HepG2 (cell line): ENCODE measurements around the gene NUP155. TPM values are rescaled to one million over a fixed set of nuclear protein-coding genes. Genes with fewer than 3 reads are reported as not detected.

ENCODE experiments used
- AKNA ChIP-seq: sonication (generic); formaldehyde crosslinking; IDR thresholded peaks from 2 replicates; pipeline ENCODE4 v1.4.0; 2020; ENCODE audit warnings: missing genetic modification reagents, borderline replicate concordance
- DMTF1 ChIP-seq: sonication (generic); formaldehyde crosslinking; IDR thresholded peaks from 2 replicates; pipeline ENCODE4 v1.4.0; 2020; ENCODE audit warnings: mild to moderate bottlenecking, missing genetic modification reagents
- HDAC2 ChIP-seq: sonication (generic); formaldehyde crosslinking; IDR thresholded peaks from 2 replicates; pipeline ENCODE4 v1.4.0; 2020; ENCODE audit warnings: missing genetic modification reagents
- KLF13 ChIP-seq: sonication (generic); formaldehyde crosslinking; IDR thresholded peaks from 2 replicates; pipeline ENCODE4 v1.4.0; 2020; ENCODE audit warnings: mild to moderate bottlenecking, missing genetic modification reagents
- MAX ChIP-seq: IDR thresholded peaks from 2 replicates; pipeline ENCODE4 v1.6.1; 2012; ENCODE audit warnings: inconsistent platforms
- NFKBIZ ChIP-seq: IDR thresholded peaks from 2 replicates; pipeline ENCODE4 v1.6.1; 2018; ENCODE audit warnings: missing genetic modification reagents, missing compliant biosample characterization
- ONECUT2 ChIP-seq: sonication (generic); formaldehyde crosslinking; IDR thresholded peaks from 2 replicates; pipeline ENCODE4 v1.4.0; 2020; ENCODE audit warnings: missing genetic modification reagents
- PCBP2 ChIP-seq: fragments of 200-400 bp; formaldehyde crosslinking; optimal IDR thresholded peaks from 2 replicates; pipeline ENCODE3; 2018; ENCODE audit warnings: low read length, low read depth; ENCODE audit not compliant: poor library complexity, severe bottlenecking
- PHF20 ChIP-seq: sonication (generic); formaldehyde crosslinking; IDR thresholded peaks from 2 replicates; pipeline ENCODE4 v1.5.0; 2020; ENCODE audit warnings: mild to moderate bottlenecking, missing genetic modification reagents
- PRMT3 ChIP-seq: sonication (generic); formaldehyde crosslinking; IDR thresholded peaks from 2 replicates; pipeline ENCODE4 v1.8.1; 2022; ENCODE audit warnings: low read depth, mild to moderate bottlenecking, moderate library complexity, missing genetic modification reagents, borderline replicate concordance
- RBM39 ChIP-seq: fragments of 200-400 bp; formaldehyde crosslinking; IDR thresholded peaks from one replicate; pipeline ENCODE4 v1.6.1; 2018; ENCODE audit warnings: antibody characterized with exemption, mild to moderate bottlenecking, low read depth, low read length; ENCODE audit not compliant: poor library complexity, severe bottlenecking
- SUZ12 ChIP-seq: fragments of 150-350 bp; IDR thresholded peaks from 2 replicates; pipeline ENCODE4 v1.6.1; 2014; ENCODE audit warnings: low read depth, low read length
- TAF1 ChIP-seq: sonication (generic); formaldehyde crosslinking; IDR thresholded peaks from 2 replicates; pipeline ENCODE4 v1.4.0; 2020; ENCODE audit warnings: missing genetic modification reagents
- ZBTB37 ChIP-seq: sonication (generic); formaldehyde crosslinking; IDR thresholded peaks from 2 replicates; pipeline ENCODE4 v1.4.0; 2020; ENCODE audit warnings: mild to moderate bottlenecking, missing genetic modification reagents
- ZNF207 ChIP-seq: fragments of 450-650 bp; IDR thresholded peaks from 2 replicates; pipeline ENCODE4 v1.6.1; 2016; ENCODE audit warnings: antibody characterized with exemption, borderline replicate concordance
- ZNF276 ChIP-seq: sonication (generic); formaldehyde crosslinking; IDR thresholded peaks from 2 replicates; pipeline ENCODE4 v1.4.0; 2020; ENCODE audit warnings: mild to moderate bottlenecking, low read depth, missing genetic modification reagents
- ZNF777 ChIP-seq: sonication (generic); formaldehyde crosslinking; IDR thresholded peaks from 2 replicates; pipeline ENCODE4 v1.4.0; 2020; ENCODE audit warnings: missing genetic modification reagents
- ZSCAN30 ChIP-seq: sonication (generic); formaldehyde crosslinking; IDR thresholded peaks from 2 replicates; pipeline ENCODE4 v1.5.0; 2020; ENCODE audit warnings: mild to moderate bottlenecking, missing genetic modification reagents
- polyA plus RNA-seq, 8 experiments: library from polyadenylated mRNA; depleted of rRNA in 3 of 8; stranded (reverse) in 7 of 8; unstranded in 1 of 8; fragments of >200 nt; fragmentation: Illumina TruSeq in 4 of 8; extraction: Trizol in 4 of 8; gene quantifications; 2 replicates each; pipeline versions ENCODE4 v1.2.1 to v1.2.3, GENCODE V29; 2011 to 2016; ENCODE audit warnings: low read depth in 4 of 8, missing spikeins in 1 of 8, mixed read lengths in 1 of 8; ENCODE audit not compliant: insufficient read depth in 1 of 8
- total RNA-seq, 5 experiments: library from RNA; depleted of rRNA; stranded (reverse); fragments of >200 nt; fragmentation: Illumina TruSeq; extraction: Trizol; gene quantifications; 2 replicates each; pipeline ENCODE4 v1.2.3, GENCODE V29; 2016; ENCODE audit warnings: low read depth in 1 of 5

NUP155 gene
- total and polyA plus RNA-seq, 2 of the 13 experiments (the other 11 are each of a cell fraction or from before 2014, with no cell fraction given): 13.0 to 57.4 TPM

- no peak for TF ChIP-seq AKNA
- TF ChIP-seq ZBTB37 (CRISPR knock-in tag): no peak
- TF ChIP-seq DMTF1 (CRISPR knock-in tag): no peak
- peak; percentile 98 for TF ChIP-seq PHF20 (CRISPR knock-in tag)
- TF ChIP-seq ZSCAN30: peak; percentile 68; the same call in 1 of the 2 replicates
- TF ChIP-seq ZNF276: no peak
- peak; percentile 80 for TF ChIP-seq HDAC2 (CRISPR knock-in tag)
- TF ChIP-seq PCBP2: peak; percentile 99
- no peak for TF ChIP-seq SUZ12
- TF ChIP-seq ONECUT2 (CRISPR knock-in tag): no peak
- TF ChIP-seq ZNF207: no peak
- TF ChIP-seq MAX: peak; percentile 76; the same call in 1 of the 2 replicates
- peak; percentile 35; the same call in 1 of the 2 replicates for TF ChIP-seq NFKBIZ (CRISPR knock-in tag)
- TF ChIP-seq KLF13 (CRISPR knock-in tag): no peak
- no peak for TF ChIP-seq RBM39
- TF ChIP-seq TAF1: peak; percentile 72; the same call in 1 of the 2 replicates
- TF ChIP-seq ZNF777 (CRISPR knock-in tag): peak; percentile 76
- no peak for TF ChIP-seq PRMT3
Observed at GRCh38 chr5:37370864-37371726, at the start of gene NUP155 (continued).
